Activated naive CD8-positive, alpha-beta T cell (primary cell): ENCODE results near the gene GRAMD1A.
"Not testable (repeated sequence)": the region's sequence is repeated elsewhere in the genome, so short reads cannot be mapped to it uniquely, and the experiment has no call there.

Experiments
- H3K27ac Mint-ChIP-seq: one replicate; pipeline ENCODE4 v1.8.0; 2021; ENCODE audit warnings: mixed read lengths
- H3K27me3 Mint-ChIP-seq: one replicate; pipeline ENCODE4 v1.8.0; 2021; ENCODE audit warnings: mixed read lengths
- H3K36me3 Mint-ChIP-seq: one replicate; pipeline ENCODE4 v1.8.0; 2021; ENCODE audit warnings: mixed read lengths
- H3K4me1 Mint-ChIP-seq: one replicate; pipeline ENCODE4 v1.8.0; 2021; ENCODE audit warnings: low read depth, mixed read lengths
- H3K4me3 Mint-ChIP-seq: one replicate; pipeline ENCODE4 v1.8.0; 2021; ENCODE audit warnings: mild to moderate bottlenecking, mixed read lengths
- H3K9me3 Mint-ChIP-seq: one replicate; pipeline ENCODE4 v1.8.0; 2021; ENCODE audit warnings: low read depth, mixed read lengths

Gene GRAMD1A

GRCh38 chr19:35006007-35006341, 5.9 kb downstream of the GRAMD1A start:
- H3K27me3 Mint-ChIP-seq, H3K36me3 Mint-ChIP-seq, H3K4me3 Mint-ChIP-seq, H3K9me3 Mint-ChIP-seq: not testable (repeated sequence)
- peak overlapping the region; percentile 22 for H3K27ac Mint-ChIP-seq
- peaks cover 62% of the 10 kb centered on the region for H3K4me1 Mint-ChIP-seq

- H3K36me3 Mint-ChIP-seq: peaks cover 3% of the 10 kb centered on the region
- H3K9me3 Mint-ChIP-seq: no peaks in the 10 kb centered on the region
- H3K27ac Mint-ChIP-seq: peak overlapping the region; percentile 50
- H3K4me3 Mint-ChIP-seq: no peak overlapping the region
- peaks cover 63% of the 10 kb centered on the region for H3K4me1 Mint-ChIP-seq
- no peaks in the 10 kb centered on the region for H3K27me3 Mint-ChIP-seq
Measured at GRCh38 chr19:35006342-35006998, 6.3 kb downstream of the GRAMD1A start.

- no peaks in the 10 kb centered on the region for H3K27me3 Mint-ChIP-seq
- H3K27ac Mint-ChIP-seq: peak overlapping the region; percentile 50
- no peaks in the 10 kb centered on the region for H3K9me3 Mint-ChIP-seq
- H3K4me1 Mint-ChIP-seq: peaks cover 64% of the 10 kb centered on the region
- H3K4me3 Mint-ChIP-seq: no peak overlapping the region
- H3K36me3 Mint-ChIP-seq: peaks cover 3% of the 10 kb centered on the region
Measured at GRCh38 chr19:35006999-35007365, 6.9 kb downstream of the GRAMD1A start.

GRCh38 chr19:35007427-35007826, 7.3 kb downstream of the GRAMD1A start:
- not testable (repeated sequence) for H3K27ac Mint-ChIP-seq, H3K4me3 Mint-ChIP-seq

GRCh38 chr19:35008891-35009341, 8.8 kb downstream of the GRAMD1A start:
- Mint-ChIP-seq H3K4me3 (no peak overlapping the region), H3K27me3 (no peaks in the 10 kb centered on the region), H3K27ac (peak overlapping the region; percentile 30), H3K9me3 (no peaks in the 10 kb centered on the region), H3K36me3 (peaks cover 9% of the 10 kb centered on the region), H3K4me1 (peaks cover 64% of the 10 kb centered on the region)

More at GRCh38 chr19:35007427-35007826, 7.3 kb downstream of the GRAMD1A start:
- H3K36me3 Mint-ChIP-seq, H3K27me3 Mint-ChIP-seq, H3K9me3 Mint-ChIP-seq: not testable (repeated sequence)
- peaks cover 64% of the 10 kb centered on the region for H3K4me1 Mint-ChIP-seq

GRCh38 chr19:35009424-35010415, 9.6 kb downstream of the GRAMD1A start:
- peaks cover 65% of the 10 kb centered on the region for H3K4me1 Mint-ChIP-seq
- H3K27me3 Mint-ChIP-seq: no peaks in the 10 kb centered on the region
- no peaks in the 10 kb centered on the region for H3K9me3 Mint-ChIP-seq
- H3K4me3 Mint-ChIP-seq: no peak overlapping the region
- H3K27ac Mint-ChIP-seq: peak overlapping the region; percentile 46
- H3K36me3 Mint-ChIP-seq: peaks cover 15% of the 10 kb centered on the region

GRCh38 chr19:35011091-35011689, 11.1 kb downstream of the GRAMD1A start:
- H3K4me3 Mint-ChIP-seq: no peak overlapping the region
- peak overlapping the region; percentile 76 for H3K27ac Mint-ChIP-seq
- peaks cover 71% of the 10 kb centered on the region for H3K4me1 Mint-ChIP-seq
- no peaks in the 10 kb centered on the region for H3K27me3 Mint-ChIP-seq
- H3K9me3 Mint-ChIP-seq: no peaks in the 10 kb centered on the region
- H3K36me3 Mint-ChIP-seq: peaks cover 17% of the 10 kb centered on the region

GRCh38 chr19:35011737-35012682, 11.9 kb downstream of the GRAMD1A start:
- H3K36me3 Mint-ChIP-seq: peaks cover 17% of the 10 kb centered on the region
- no peaks in the 10 kb centered on the region for H3K9me3 Mint-ChIP-seq
- H3K27ac Mint-ChIP-seq: peak overlapping the region; percentile 95
- peaks cover 64% of the 10 kb centered on the region for H3K4me1 Mint-ChIP-seq
- H3K4me3 Mint-ChIP-seq: peak overlapping the region; percentile 73
- H3K27me3 Mint-ChIP-seq: no peaks in the 10 kb centered on the region

- Mint-ChIP-seq H3K36me3 (peaks cover 17% of the 10 kb centered on the region), H3K4me1 (peaks cover 66% of the 10 kb centered on the region), H3K4me3 (peak overlapping the region; percentile 81), H3K9me3 (no peaks in the 10 kb centered on the region), H3K27me3 (no peaks in the 10 kb centered on the region), H3K27ac (peak overlapping the region; percentile 95)
Measured at GRCh38 chr19:35013041-35013819, 13.1 kb downstream of the GRAMD1A start.

GRCh38 chr19:35013820-35014754, 14.0 kb downstream of the GRAMD1A start:
- Mint-ChIP-seq H3K9me3 (no peaks in the 10 kb centered on the region), H3K4me1 (peaks cover 66% of the 10 kb centered on the region), H3K27ac (peak overlapping the region; percentile 95), H3K4me3 (peak overlapping the region; percentile 85), H3K36me3 (peaks cover 17% of the 10 kb centered on the region), H3K27me3 (no peaks in the 10 kb centered on the region)

- Mint-ChIP-seq H3K4me1 (peaks cover 62% of the 10 kb centered on the region), H3K27ac (peak overlapping the region; percentile 93), H3K36me3 (peaks cover 19% of the 10 kb centered on the region), H3K4me3 (peak overlapping the region; percentile 85)
- H3K9me3 Mint-ChIP-seq, H3K27me3 Mint-ChIP-seq: not testable (repeated sequence)
Measured at GRCh38 chr19:35014774-35015173, 14.7 kb downstream of the GRAMD1A start.

- Mint-ChIP-seq H3K9me3 (no peaks in the 10 kb centered on the region), H3K27ac (peak overlapping the region; percentile 93), H3K36me3 (peaks cover 18% of the 10 kb centered on the region), H3K4me3 (no peak overlapping the region), H3K27me3 (no peaks in the 10 kb centered on the region), H3K4me1 (peaks cover 58% of the 10 kb centered on the region)
Measured at GRCh38 chr19:35015270-35015953, 15.3 kb downstream of the GRAMD1A start.
